Naive thymus-derived CD8-positive, alpha-beta T cell (primary cell): Measurements from ENCODE around the gene AP3S2. TPM values are rescaled to one million over a fixed set of nuclear protein-coding genes. Genes with fewer than 3 reads are reported as not detected.
"Not testable (repeated sequence)": the region's sequence is repeated elsewhere in the genome, so short reads cannot be mapped to it uniquely, and the experiment has no call there.

ENCODE experiments used
- ATAC-seq, 2 donors: fragments of 150-1000 bp; cut with Tn5 transposase in 1 of 2; sonication (Bioruptor Pico), chemical (Tn5 transposase) in 1 of 2; 1 replicate in 1 of 2; 2 replicates in 1 of 2; pipeline ENCODE4 v1.10.0; 2021; ENCODE audit warnings: mild to moderate bottlenecking in 2 of 2, moderate library complexity in 2 of 2
- POLR2A ChIA-PET: fragments of 350-600 bp; sonication (Branson Sonifier 250); formaldehyde crosslinking; loops from one replicate; lab custom pipeline; 2021; ENCODE audit warnings: antibody characterized with exemption; lab: Charles Lee
- DNase-seq, 10 donors: peaks; one replicate each; pipeline versions ENCODE4 v3.0.0 to v3.0.0-alpha.2; 2020 to 2022
- H3K27ac Mint-ChIP-seq, 10 donors: one replicate each; pipeline ENCODE4 v1.8.0; 2020 to 2022; ENCODE audit warnings: mild to moderate bottlenecking in 10 of 10, mixed read lengths in 10 of 10, moderate library complexity in 4 of 10, inconsistent platforms in 1 of 10
- H3K27me3 Mint-ChIP-seq, 5 donors: one replicate each; pipeline ENCODE4 v1.8.0; 2021 to 2022; ENCODE audit warnings: mixed read lengths in 5 of 5
- H3K36me3 Mint-ChIP-seq, 3 donors: one replicate each; pipeline ENCODE4 v1.8.0; 2020 to 2022; ENCODE audit warnings: mixed read lengths in 3 of 3, mild to moderate bottlenecking in 2 of 3, inconsistent platforms in 1 of 3
- H3K4me1 Mint-ChIP-seq, 4 donors: one replicate each; pipeline ENCODE4 v1.8.0; 2021 to 2022; ENCODE audit warnings: mixed read lengths in 4 of 4
- H3K4me3 Mint-ChIP-seq, 10 donors: one replicate each; pipeline ENCODE4 v1.8.0; 2020 to 2022; ENCODE audit warnings: mild to moderate bottlenecking in 10 of 10, mixed read lengths in 10 of 10, moderate library complexity in 6 of 10, inconsistent platforms in 1 of 10
- H3K9me3 Mint-ChIP-seq, 9 donors: one replicate each; pipeline ENCODE4 v1.8.0; 2020 to 2022; ENCODE audit warnings: mixed read lengths in 9 of 9, mild to moderate bottlenecking in 3 of 9, inconsistent platforms in 1 of 9, moderate library complexity in 1 of 9
- polyA plus RNA-seq, 3 donors: library from polyadenylated mRNA; unstranded; fragments of 300-500 nt; fragmentation: Illumina TruSeq; gene quantifications; one replicate each; pipeline ENCODE4 v1.2.3, GENCODE V29; 2021
- total RNA-seq, 8 experiments: library from RNA in 2 of 8; stranded (reverse) in 2 of 8; gene quantifications; one replicate each; pipeline ENCODE4 v1.2.3 and lab custom pipeline; 2021 to 2026

Gene AP3S2
- total and polyA plus RNA-seq, 5 experiments from 2014 or later: 29.4 to 40.7 (median 36.9) TPM

- H3K9me3 Mint-ChIP-seq: no peaks in the 10 kb centered on the region
Measured at GRCh38 chr15:89837134-89837829, 56.5 kb downstream of the AP3S2 start.

GRCh38 chr15:89836267-89837133 lies 57.3 kb downstream of the AP3S2 start:
- H3K9me3 Mint-ChIP-seq: no peaks in the 10 kb centered on the region
- DNase-seq (no peak), ATAC-seq (no peak)
- no peak overlapping the region for H3K4me3 Mint-ChIP-seq
- peaks cover 0 to 11% (median 0%) of the 10 kb centered on the region in 4 donors for H3K4me1 Mint-ChIP-seq
- no peaks in the 10 kb centered on the region for H3K27me3 Mint-ChIP-seq
- H3K36me3 Mint-ChIP-seq: peaks cover 0 to 77% (median 25%) of the 10 kb centered on the region in 3 donors
- POLR2A ChIA-PET: no interaction called here
- H3K27ac Mint-ChIP-seq: peak overlapping the region in 6 of 10 donors; percentile 8 to 65 (median 36)

More at GRCh38 chr15:89837134-89837829, 56.5 kb downstream of the AP3S2 start:
- Mint-ChIP-seq H3K27me3 (no peaks in the 10 kb centered on the region), H3K4me3 (no peak overlapping the region), H3K36me3 (peaks cover 0 to 77% (median 25%) of the 10 kb centered on the region in 3 donors), H3K27ac (peak overlapping the region in 2 of 10 donors; percentile 8 to 17), H3K4me1 (peaks cover 0 to 14% (median 1%) of the 10 kb centered on the region in 4 donors)
- DNase-seq: no peak
- no peak for ATAC-seq
- POLR2A ChIA-PET: no interaction called here

GRCh38 chr15:89835176-89835564 lies 58.6 kb downstream of the AP3S2 start:
- DNase-seq: no peak
- Mint-ChIP-seq H3K9me3 (no peaks in the 10 kb centered on the region), H3K4me3 (no peak overlapping the region), H3K4me1 (peaks cover 0 to 11% (median 0%) of the 10 kb centered on the region in 4 donors), H3K27me3 (no peaks in the 10 kb centered on the region), H3K36me3 (peaks cover 0 to 69% (median 25%) of the 10 kb centered on the region in 3 donors), H3K27ac (peak overlapping the region in 2 of 10 donors; percentile 43 to 52)
- ATAC-seq: no peak
- POLR2A ChIA-PET: no interaction called here

- H3K4me1 Mint-ChIP-seq, H3K9me3 Mint-ChIP-seq, H3K4me3 Mint-ChIP-seq, DNase-seq, H3K27me3 Mint-ChIP-seq, ATAC-seq, POLR2A ChIA-PET: not testable (repeated sequence)
- peak overlapping the region in 2 of 10 donors; percentile 43 to 52 for H3K27ac Mint-ChIP-seq
- H3K36me3 Mint-ChIP-seq: peaks cover 0 to 65% (median 25%) of the 10 kb centered on the region in 3 donors
Measured at GRCh38 chr15:89834465-89835175, 59.2 kb downstream of the AP3S2 start.

GRCh38 chr15:89833966-89834365 lies 59.8 kb downstream of the AP3S2 start:
- H3K4me1 Mint-ChIP-seq: peaks cover 0 to 7% (median 2%) of the 10 kb centered on the region in 4 donors
- no peaks in the 10 kb centered on the region for H3K27me3 Mint-ChIP-seq
- no peak for ATAC-seq
- no peak overlapping the region for H3K4me3 Mint-ChIP-seq
- H3K9me3 Mint-ChIP-seq: no peaks in the 10 kb centered on the region
- no peak overlapping the region for H3K27ac Mint-ChIP-seq
- peaks cover 0 to 65% (median 25%) of the 10 kb centered on the region in 3 donors for H3K36me3 Mint-ChIP-seq
- POLR2A ChIA-PET: no interaction called here
- DNase-seq: no peak

- no peaks in the 10 kb centered on the region for H3K9me3 Mint-ChIP-seq
- peak overlapping the region in 1 of 10 donors; percentile 51 for H3K27ac Mint-ChIP-seq
- no peak overlapping the region for H3K4me3 Mint-ChIP-seq
- no peaks in the 10 kb centered on the region for H3K27me3 Mint-ChIP-seq
- peaks cover 0 to 8% (median 2%) of the 10 kb centered on the region in 4 donors for H3K4me1 Mint-ChIP-seq
- DNase-seq (no peak), ATAC-seq (no peak)
- H3K36me3 Mint-ChIP-seq: peaks cover 0 to 39% (median 17%) of the 10 kb centered on the region in 3 donors
- POLR2A ChIA-PET: no interaction called here
Measured at GRCh38 chr15:89830639-89831038, 63.2 kb downstream of the AP3S2 start.

GRCh38 chr15:89829616-89830440 lies 64.0 kb downstream of the AP3S2 start:
- H3K9me3 Mint-ChIP-seq: no peaks in the 10 kb centered on the region
- H3K4me1 Mint-ChIP-seq: peaks cover 0 to 8% (median 4%) of the 10 kb centered on the region in 4 donors
- ATAC-seq: no peak
- H3K36me3 Mint-ChIP-seq: peaks cover 0 to 30% (median 12%) of the 10 kb centered on the region in 3 donors
- H3K27ac Mint-ChIP-seq: peak overlapping the region in 5 of 10 donors; percentile 15 to 76 (median 42)
- H3K27me3 Mint-ChIP-seq: no peaks in the 10 kb centered on the region
- POLR2A ChIA-PET: no interaction called here
- no peak for DNase-seq
- H3K4me3 Mint-ChIP-seq: no peak overlapping the region

- POLR2A ChIA-PET: no interaction called here
- no peak overlapping the region for H3K4me3 Mint-ChIP-seq
- H3K27me3 Mint-ChIP-seq: no peaks in the 10 kb centered on the region
- H3K36me3 Mint-ChIP-seq: peaks cover 0 to 24% (median 10%) of the 10 kb centered on the region in 3 donors
- H3K27ac Mint-ChIP-seq: peak overlapping the region in 1 of 10 donors; percentile 42
- peaks cover 0 to 10% (median 4%) of the 10 kb centered on the region in 4 donors for H3K4me1 Mint-ChIP-seq
- no peak for DNase-seq
- no peak for ATAC-seq
- H3K9me3 Mint-ChIP-seq: no peaks in the 10 kb centered on the region
Measured at GRCh38 chr15:89829161-89829560, 64.6 kb downstream of the AP3S2 start.

- no peak overlapping the region for H3K4me3 Mint-ChIP-seq
- POLR2A ChIA-PET: no interaction called here
- H3K27me3 Mint-ChIP-seq: peaks cover 0 to 3% (median 0%) of the 10 kb centered on the region in 5 donors
- ATAC-seq (no peak), DNase-seq (no peak)
- peak overlapping the region in 2 of 10 donors; percentile 33 to 46 for H3K27ac Mint-ChIP-seq
- H3K9me3 Mint-ChIP-seq: no peaks in the 10 kb centered on the region
- H3K36me3 Mint-ChIP-seq: peaks cover 0 to 17% (median 7%) of the 10 kb centered on the region in 3 donors
- H3K4me1 Mint-ChIP-seq: peaks cover 0 to 11% (median 5%) of the 10 kb centered on the region in 4 donors
Measured at GRCh38 chr15:89828281-89829145, 65.3 kb downstream of the AP3S2 start.

GRCh38 chr15:89827829-89828228 lies 66.0 kb downstream of the AP3S2 start:
- Mint-ChIP-seq H3K9me3 (no peaks in the 10 kb centered on the region), H3K4me1 (peaks cover 0 to 11% (median 5%) of the 10 kb centered on the region in 4 donors), H3K27me3 (peaks cover 0 to 3% (median 0%) of the 10 kb centered on the region in 5 donors), H3K36me3 (peaks cover 0 to 10% (median 3%) of the 10 kb centered on the region in 3 donors), H3K27ac (peak overlapping the region in 2 of 10 donors; percentile 26 to 46), H3K4me3 (no peak overlapping the region)
- ATAC-seq: no peak
- POLR2A ChIA-PET: no interaction called here
- no peak for DNase-seq
